SK-N-SH (cell line): ENCODE data around the gene SAP30L. TPM values are rescaled to one million over a fixed set of nuclear protein-coding genes. Genes with fewer than 3 reads are reported as not detected.

Source experiments
- CTCF ChIA-PET: fragments of 300-600, 350-600 bp; formaldehyde crosslinking; extraction: SDS; loops from one replicate; lab custom pipeline; 2021; lab: Yijun Ruan, JAX
- POLR2A ChIA-PET: fragments of 350-600 bp; sonication (Branson Sonifier 250); formaldehyde crosslinking; extraction: SDS; loops from one replicate; lab custom pipeline; 2020; ENCODE audit warnings: antibody characterized with exemption, inconsistent platforms; lab: Yijun Ruan, JAX
- DNase-seq: peaks from one replicate; pipeline ENCODE4 v3.0.0; 2012
- H2AFZ ChIP-seq: fragments of 200-600 bp; sonication (generic); 2 replicates; pipeline ENCODE4 v1.8.1; 2016; ENCODE audit warnings: antibody characterized with exemption, mild to moderate bottlenecking, low read depth
- H3F3A ChIP-seq: fragments of 200-600 bp; sonication (generic); replicated peaks from 2 replicates; pipeline ENCODE3; 2016; ENCODE audit warnings: antibody characterized with exemption, mild to moderate bottlenecking; ENCODE audit not compliant: insufficient read depth
- H3K27ac ChIP-seq, 2 experiments: fragments of 200-500 bp in 1 of 2; fragments of 200-600 bp in 1 of 2; sonication (Bioruptor generic) in 1 of 2; sonication (generic), shearing (Covaris generic) in 1 of 2; 2 replicates each; pipeline versions ENCODE4 v1.5.1 to v1.6.1; 2014 to 2016; ENCODE audit warnings: low read depth in 2 of 2, inconsistent platforms in 1 of 2, low read length in 1 of 2, mild to moderate bottlenecking in 1 of 2, mixed read lengths in 1 of 2
- H3K27me3 ChIP-seq: fragments of 200-600 bp; sonication (generic), shearing (Covaris generic); 2 replicates; pipeline ENCODE4 v1.6.1; 2016; ENCODE audit warnings: mixed run types; ENCODE audit not compliant: insufficient read depth
- H3K36me3 ChIP-seq, 2 experiments: fragments of 200-500 bp in 1 of 2; fragments of 200-600 bp in 1 of 2; sonication (Bioruptor generic) in 1 of 2; sonication (generic) in 1 of 2; replicated peaks in 1 of 2; 2 replicates each; pipeline versions ENCODE3 to v1.5.1; 2014 to 2016; ENCODE audit warnings: low read length in 1 of 2, mild to moderate bottlenecking in 1 of 2; ENCODE audit not compliant: insufficient read depth in 2 of 2, control insufficient read depth in 1 of 2
- H3K4me1 ChIP-seq, 2 experiments: fragments of 200-500 bp in 1 of 2; fragments of 200-600 bp in 1 of 2; sonication (Bioruptor generic) in 1 of 2; sonication (generic), shearing (Covaris generic) in 1 of 2; 2 replicates each; pipeline versions ENCODE4 v1.5.1 to v1.6.1; 2014 to 2016; ENCODE audit warnings: low read depth in 1 of 2, low read length in 1 of 2, mixed run types in 1 of 2; ENCODE audit not compliant: insufficient read depth in 2 of 2, control insufficient read depth in 1 of 2
- H3K4me2 ChIP-seq: fragments of 200-600 bp; sonication (generic), shearing (Covaris generic); 2 replicates; pipeline ENCODE4 v1.6.1; 2017; ENCODE audit warnings: mixed run types
- H3K4me3 ChIP-seq, 2 experiments: fragments of 200-500 bp in 1 of 2; fragments of 200-600 bp in 1 of 2; sonication (Bioruptor generic) in 1 of 2; sonication (generic), shearing (Covaris generic) in 1 of 2; 2 replicates each; pipeline versions ENCODE4 v1.5.1 to v1.8.1; 2014 to 2016; ENCODE audit warnings: low read depth in 2 of 2, inconsistent platforms in 1 of 2, low read length in 1 of 2, mild to moderate bottlenecking in 1 of 2, mixed read lengths in 1 of 2, moderate library complexity in 1 of 2
- H3K79me2 ChIP-seq: fragments of 200-600 bp; sonication (generic); 2 replicates; pipeline ENCODE4 v1.8.1; 2017; ENCODE audit warnings: mild to moderate bottlenecking; ENCODE audit not compliant: insufficient read depth
- H3K9ac ChIP-seq: fragments of 200-600 bp; sonication (generic); 2 replicates; pipeline ENCODE4 v1.6.1; 2017; ENCODE audit warnings: mixed run types
- H3K9me2 ChIP-seq: fragments of 200-600 bp; sonication (generic); 2 replicates; pipeline ENCODE4 v1.6.1; 2017; ENCODE audit warnings: mixed run types
- H3K9me3 ChIP-seq: fragments of 200-600 bp; sonication (generic); 2 replicates; pipeline ENCODE4 v1.6.1; 2017; ENCODE audit warnings: mixed run types, mild to moderate bottlenecking, moderate library complexity
- H4K20me1 ChIP-seq: fragments of 200-600 bp; sonication (generic); 2 replicates; pipeline ENCODE4 v1.6.1; 2017; ENCODE audit warnings: mild to moderate bottlenecking, mixed run types; ENCODE audit not compliant: insufficient read depth
- CHD2 ChIP-seq: fragments of 150-350 bp; IDR thresholded peaks from 2 replicates; pipeline ENCODE4 v1.6.1; 2018; ENCODE audit warnings: low read length; ENCODE audit not compliant: partially characterized antibody
- EP300 ChIP-seq, 2 experiments: IDR thresholded peaks; 2 replicates each; pipeline versions ENCODE4 v1.4.0 to v1.6.1; 2012; ENCODE audit warnings: borderline replicate concordance in 1 of 2, low read depth in 1 of 2, low read length in 1 of 2
- GATA2 ChIP-seq: sonication (generic); formaldehyde crosslinking; IDR thresholded peaks from 2 replicates; pipeline ENCODE4 v1.5.0; 2020; ENCODE audit warnings: mild to moderate bottlenecking, missing genetic modification reagents
- JUND ChIP-seq: IDR thresholded peaks from 2 replicates; pipeline ENCODE4 v1.4.0; 2012
- MAX ChIP-seq: IDR thresholded peaks from 2 replicates; pipeline ENCODE4 v1.4.0; 2012; ENCODE audit warnings: low read depth
- MXI1 ChIP-seq: IDR thresholded peaks from 2 replicates; pipeline ENCODE4 v1.6.1; 2012; ENCODE audit warnings: mild to moderate bottlenecking, low read depth, low read length, improper control_type of control experiment
- NFIC ChIP-seq: IDR thresholded peaks from 2 replicates; pipeline ENCODE4 v1.4.0; 2012; ENCODE audit warnings: borderline replicate concordance
- POLR2AphosphoS5 ChIP-seq: IDR thresholded peaks from 2 replicates; pipeline ENCODE4 v1.6.1; 2012; ENCODE audit warnings: low read depth, low read length
- RCOR1 ChIP-seq: fragments of 150-350 bp; IDR thresholded peaks from 2 replicates; pipeline ENCODE4 v1.6.1; 2017; ENCODE audit warnings: antibody characterized with exemption, low read length
- RFX5 ChIP-seq: IDR thresholded peaks from 2 replicates; pipeline ENCODE4 v1.6.1; 2012; ENCODE audit warnings: mild to moderate bottlenecking, improper control_type of control experiment, low read length
- TAF1 ChIP-seq: IDR thresholded peaks from 2 replicates; pipeline ENCODE4 v1.6.1; 2012; ENCODE audit warnings: low read depth, mild to moderate bottlenecking, low read length, moderate library complexity, borderline replicate concordance
- TEAD4 ChIP-seq: IDR thresholded peaks from 2 replicates; pipeline ENCODE4 v1.4.0; 2012; ENCODE audit warnings: mild to moderate bottlenecking, borderline replicate concordance; ENCODE audit not compliant: insufficient read depth
- WGBS: methylation state at CpG from one replicate; pipeline ENCODE4 v1.1.6; 2017; ENCODE audit warnings: low lambda C conversion rate; 5-methylcytosine and 5-hydroxymethylcytosine counted together
- polyA plus RNA-seq, 3 experiments: library from polyadenylated mRNA; depleted of rRNA; stranded (reverse); fragments of >200 nt; gene quantifications; 2 replicates each; pipeline ENCODE4 v1.2.3, GENCODE V29; 2012
- TF ChIP-seq, protein P1 (sequence below): IDR thresholded peaks from 2 replicates; pipeline ENCODE4; 2012
- TF ChIP-seq, protein P2 (sequence below): fragments of 150-350 bp; IDR thresholded peaks from 2 replicates; pipeline ENCODE4 v1.6.1; 2016; ENCODE audit warnings: mild to moderate bottlenecking, low read depth, low read length
- TF ChIP-seq, protein P3 (sequence below): fragments of 200-600 bp; sonication (generic); IDR thresholded peaks from 2 replicates; pipeline ENCODE4 v1.6.1; 2017; ENCODE audit warnings: antibody characterized with exemption, mild to moderate bottlenecking, moderate library complexity
- TF ChIP-seq, protein P4 (sequence below): fragments of 150-350 bp; IDR thresholded peaks from 2 replicates; pipeline ENCODE4 v1.6.1; 2017; ENCODE audit warnings: antibody characterized with exemption, low read length, low read depth, borderline replicate concordance

The SAP30L gene
- polyA plus RNA-seq, 1 of the 3 experiments (the other 2 are of a cell fraction) = 26.6 TPM

GRCh38 chr5:154473581-154474283, 27.9 kb downstream of the SAP30L start:
- Histone ChIP-seq H3K79me2 (no peaks in the 10 kb centered on the region), H3K9ac (no peak overlapping the region), H3K4me1 (peaks cover 0 to 43% of the 10 kb centered on the region in 2 experiments; a peak in 2 of 4 replicates), H3K4me2 (no peak overlapping the region), H3K27me3 (peaks cover 51% of the 10 kb centered on the region), H3F3A (peaks cover 3% of the 10 kb centered on the region), H3K4me3 (peak overlapping the region in 1 of 2 experiments; percentile 74; a peak in 1 of 4 replicates), H4K20me1 (no peaks in the 10 kb centered on the region), H3K9me2 (no peaks in the 10 kb centered on the region), H3K27ac (peak overlapping the region in 1 of 2 experiments; percentile 96; a peak in 2 of 4 replicates), H3K36me3 (peaks cover 0 to 4% of the 10 kb centered on the region in 2 experiments), H3K9me3 (no peaks in the 10 kb centered on the region), H2AFZ (no peak overlapping the region)
- CTCF ChIA-PET = interaction anchor here (0.6 to 14.6 kb wide), 9 partner anchors 12 to 158 kb away, joined by 3 to 295 read pairs (median 5); no protein-coding TSS in a partner anchor
- POLR2A ChIA-PET = interaction anchor here (1.0 to 3.5 kb wide), 7 partner anchors 12 to 54 kb away, joined by 3 to 29 read pairs (median 5); no protein-coding TSS in a partner anchor
- no peak for TF ChIP-seq TAF1
- no peak for DNase-seq
- 58% methylated on average over 36 of the region's 40 CpGs for WGBS

GRCh38 chr5:154474396-154475334, 28.9 kb downstream of the SAP30L start:
- CTCF ChIA-PET = interaction anchor here (0.6 to 14.6 kb wide), 10 partner anchors 10 to 157 kb away, joined by 3 to 295 read pairs (median 4); no protein-coding TSS in a partner anchor
- H3K9me2 ChIP-seq = no peaks in the 10 kb centered on the region
- no peak for DNase-seq

More at GRCh38 chr5:154474396-154475334, 28.9 kb downstream of the SAP30L start:
- no peaks in the 10 kb centered on the region for H3K9me3 ChIP-seq
- H3K27me3 ChIP-seq = peaks cover 61% of the 10 kb centered on the region
- peaks cover 0 to 4% of the 10 kb centered on the region in 2 experiments for H3K36me3 ChIP-seq
- H3F3A ChIP-seq = peaks cover 3% of the 10 kb centered on the region
- H3K79me2 ChIP-seq = no peaks in the 10 kb centered on the region
- peak overlapping the region in 1 of 2 experiments; percentile 74; a peak in 2 of 4 replicates for H3K4me3 ChIP-seq
- no peak overlapping the region for H3K9ac ChIP-seq
- POLR2A ChIA-PET = interaction anchor here (1.0 to 4.1 kb wide), 8 partner anchors 11 to 53 kb away, joined by 3 to 59 read pairs (median 17); no protein-coding TSS in a partner anchor
- no peak overlapping the region for H2AFZ ChIP-seq
- H3K4me2 ChIP-seq = no peak overlapping the region
- TF ChIP-seq POLR2AphosphoS5 = no peak
- TF ChIP-seq, protein P1, sequence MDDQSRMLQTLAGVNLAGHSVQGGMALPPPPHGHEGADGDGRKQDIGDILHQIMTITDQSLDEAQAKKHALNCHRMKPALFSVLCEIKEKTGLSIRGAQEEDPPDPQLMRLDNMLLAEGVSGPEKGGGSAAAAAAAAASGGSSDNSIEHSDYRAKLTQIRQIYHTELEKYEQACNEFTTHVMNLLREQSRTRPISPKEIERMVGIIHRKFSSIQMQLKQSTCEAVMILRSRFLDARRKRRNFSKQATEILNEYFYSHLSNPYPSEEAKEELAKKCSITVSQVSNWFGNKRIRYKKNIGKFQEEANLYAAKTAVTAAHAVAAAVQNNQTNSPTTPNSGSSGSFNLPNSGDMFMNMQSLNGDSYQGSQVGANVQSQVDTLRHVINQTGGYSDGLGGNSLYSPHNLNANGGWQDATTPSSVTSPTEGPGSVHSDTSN = no peak
- TF ChIP-seq, protein P2, sequence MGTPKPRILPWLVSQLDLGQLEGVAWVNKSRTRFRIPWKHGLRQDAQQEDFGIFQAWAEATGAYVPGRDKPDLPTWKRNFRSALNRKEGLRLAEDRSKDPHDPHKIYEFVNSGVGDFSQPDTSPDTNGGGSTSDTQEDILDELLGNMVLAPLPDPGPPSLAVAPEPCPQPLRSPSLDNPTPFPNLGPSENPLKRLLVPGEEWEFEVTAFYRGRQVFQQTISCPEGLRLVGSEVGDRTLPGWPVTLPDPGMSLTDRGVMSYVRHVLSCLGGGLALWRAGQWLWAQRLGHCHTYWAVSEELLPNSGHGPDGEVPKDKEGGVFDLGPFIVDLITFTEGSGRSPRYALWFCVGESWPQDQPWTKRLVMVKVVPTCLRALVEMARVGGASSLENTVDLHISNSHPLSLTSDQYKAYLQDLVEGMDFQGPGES = no peak
- no peak for TF ChIP-seq MAX
- no peak for TF ChIP-seq GATA2 (CRISPR knock-in tag)
- no peak for TF ChIP-seq JUND
- TF ChIP-seq, protein P3, sequence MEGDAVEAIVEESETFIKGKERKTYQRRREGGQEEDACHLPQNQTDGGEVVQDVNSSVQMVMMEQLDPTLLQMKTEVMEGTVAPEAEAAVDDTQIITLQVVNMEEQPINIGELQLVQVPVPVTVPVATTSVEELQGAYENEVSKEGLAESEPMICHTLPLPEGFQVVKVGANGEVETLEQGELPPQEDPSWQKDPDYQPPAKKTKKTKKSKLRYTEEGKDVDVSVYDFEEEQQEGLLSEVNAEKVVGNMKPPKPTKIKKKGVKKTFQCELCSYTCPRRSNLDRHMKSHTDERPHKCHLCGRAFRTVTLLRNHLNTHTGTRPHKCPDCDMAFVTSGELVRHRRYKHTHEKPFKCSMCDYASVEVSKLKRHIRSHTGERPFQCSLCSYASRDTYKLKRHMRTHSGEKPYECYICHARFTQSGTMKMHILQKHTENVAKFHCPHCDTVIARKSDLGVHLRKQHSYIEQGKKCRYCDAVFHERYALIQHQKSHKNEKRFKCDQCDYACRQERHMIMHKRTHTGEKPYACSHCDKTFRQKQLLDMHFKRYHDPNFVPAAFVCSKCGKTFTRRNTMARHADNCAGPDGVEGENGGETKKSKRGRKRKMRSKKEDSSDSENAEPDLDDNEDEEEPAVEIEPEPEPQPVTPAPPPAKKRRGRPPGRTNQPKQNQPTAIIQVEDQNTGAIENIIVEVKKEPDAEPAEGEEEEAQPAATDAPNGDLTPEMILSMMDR = no peak
- no peak for TF ChIP-seq EP300 (IDR thresholded peaks at IDR 0.05; ENCODE audit: borderline replicate concordance in 1 of 2, low read depth in 1 of 2, low read length in 1 of 2)
- no peak for TF ChIP-seq MXI1
- TF ChIP-seq RFX5 = no peak
- no peak for TF ChIP-seq RCOR1
- no peak for TF ChIP-seq CHD2
- no peak for TF ChIP-seq NFIC
- no peak for TF ChIP-seq TEAD4
- TF ChIP-seq, protein P4, sequence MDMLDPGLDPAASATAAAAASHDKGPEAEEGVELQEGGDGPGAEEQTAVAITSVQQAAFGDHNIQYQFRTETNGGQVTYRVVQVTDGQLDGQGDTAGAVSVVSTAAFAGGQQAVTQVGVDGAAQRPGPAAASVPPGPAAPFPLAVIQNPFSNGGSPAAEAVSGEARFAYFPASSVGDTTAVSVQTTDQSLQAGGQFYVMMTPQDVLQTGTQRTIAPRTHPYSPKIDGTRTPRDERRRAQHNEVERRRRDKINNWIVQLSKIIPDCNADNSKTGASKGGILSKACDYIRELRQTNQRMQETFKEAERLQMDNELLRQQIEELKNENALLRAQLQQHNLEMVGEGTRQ = no peak
- peaks cover 0 to 50% of the 10 kb centered on the region in 2 experiments; a peak in 2 of 4 replicates for H3K4me1 ChIP-seq
- H4K20me1 ChIP-seq = no peaks in the 10 kb centered on the region
- peak overlapping the region in 1 of 2 experiments; percentile 96; a peak in 2 of 4 replicates for H3K27ac ChIP-seq
- 41% methylated on average over 17 of the region's 17 CpGs for WGBS
